ENCODE results near the gene LAMA2.

The LAMA2 gene

DNA sequence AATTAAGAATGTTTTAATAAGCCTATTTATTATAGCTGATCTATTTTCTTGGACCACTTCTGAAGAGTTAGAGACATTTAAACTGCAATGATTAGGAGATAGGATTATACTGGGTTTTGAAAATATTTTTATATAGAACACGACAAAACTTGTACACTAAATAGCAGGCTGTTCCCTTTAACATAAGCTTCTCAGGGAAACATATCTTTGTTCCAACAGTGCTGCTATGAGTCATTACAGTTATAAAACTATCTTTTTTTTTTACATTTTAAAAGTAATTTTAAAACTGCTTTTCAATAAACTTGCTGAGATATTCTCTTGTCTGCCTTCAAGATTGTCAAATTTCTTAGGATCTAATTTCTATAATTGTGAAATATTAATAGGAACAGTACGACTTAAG is 438.0 kb downstream of the LAMA2 start:
- no peak for DNase-seq (ENCODE audit: low spot score)

DNA sequence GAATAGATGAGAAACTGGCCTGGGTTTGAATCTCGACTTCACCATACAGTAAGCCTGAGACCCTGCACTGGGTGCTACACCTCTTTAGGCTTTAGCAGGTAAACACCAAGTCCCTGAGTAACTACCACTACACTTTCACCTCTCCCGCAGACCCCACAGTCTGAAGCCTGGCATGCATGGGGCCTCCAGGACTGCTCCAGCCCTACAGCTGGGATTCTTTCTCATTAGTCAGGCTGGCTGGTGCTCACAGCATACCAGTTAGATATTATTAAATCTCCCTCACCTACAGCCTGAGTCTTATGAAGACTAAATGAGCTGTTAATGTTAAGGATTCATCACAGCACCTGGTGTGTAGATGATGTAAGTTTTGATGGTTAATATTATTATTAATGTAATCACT is 438.4 kb downstream of the LAMA2 start:
- DNase-seq (ENCODE audit: low spot score) = no peak

DNA sequence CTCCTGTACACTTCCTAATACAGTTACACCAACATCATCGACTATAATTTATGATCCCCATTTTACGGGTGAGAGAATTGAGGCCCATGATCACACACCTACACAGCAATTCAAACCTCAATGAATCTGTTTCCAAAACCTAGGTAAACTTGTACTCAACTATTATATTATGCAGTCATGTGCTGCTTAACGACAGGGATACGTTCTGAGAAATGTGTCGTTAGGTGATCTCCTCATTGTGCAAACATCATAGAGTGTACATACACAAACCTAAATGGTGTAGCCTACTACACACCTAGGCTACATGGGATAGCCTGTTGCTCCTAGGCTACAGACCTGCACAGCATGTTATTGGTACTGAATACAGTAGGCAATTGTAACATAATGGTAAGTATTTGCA is 441.4 kb downstream of the LAMA2 start:
- no peak for DNase-seq (ENCODE audit: low spot score)

DNA sequence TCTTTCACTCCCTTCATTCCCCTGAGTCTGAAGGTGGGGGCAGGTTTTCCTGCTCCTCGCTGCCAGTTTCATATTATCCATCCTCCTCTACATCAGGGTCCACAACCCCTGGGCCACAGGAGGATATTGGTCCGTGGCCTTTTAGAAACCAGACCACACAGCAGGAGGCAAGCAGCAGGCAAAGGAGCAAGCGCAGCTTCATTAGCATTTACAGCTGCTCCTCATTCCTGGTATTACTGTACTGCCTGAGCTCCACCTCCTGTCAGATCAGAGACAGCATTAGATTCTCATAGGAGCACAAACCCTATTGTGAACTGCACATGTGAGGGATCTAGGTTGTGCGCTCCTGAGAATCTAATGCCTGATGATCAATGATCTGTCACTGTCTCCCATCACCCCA is 446.7 kb downstream of the LAMA2 start:
- DNase-seq (ENCODE audit: low spot score) = no peak

DNA sequence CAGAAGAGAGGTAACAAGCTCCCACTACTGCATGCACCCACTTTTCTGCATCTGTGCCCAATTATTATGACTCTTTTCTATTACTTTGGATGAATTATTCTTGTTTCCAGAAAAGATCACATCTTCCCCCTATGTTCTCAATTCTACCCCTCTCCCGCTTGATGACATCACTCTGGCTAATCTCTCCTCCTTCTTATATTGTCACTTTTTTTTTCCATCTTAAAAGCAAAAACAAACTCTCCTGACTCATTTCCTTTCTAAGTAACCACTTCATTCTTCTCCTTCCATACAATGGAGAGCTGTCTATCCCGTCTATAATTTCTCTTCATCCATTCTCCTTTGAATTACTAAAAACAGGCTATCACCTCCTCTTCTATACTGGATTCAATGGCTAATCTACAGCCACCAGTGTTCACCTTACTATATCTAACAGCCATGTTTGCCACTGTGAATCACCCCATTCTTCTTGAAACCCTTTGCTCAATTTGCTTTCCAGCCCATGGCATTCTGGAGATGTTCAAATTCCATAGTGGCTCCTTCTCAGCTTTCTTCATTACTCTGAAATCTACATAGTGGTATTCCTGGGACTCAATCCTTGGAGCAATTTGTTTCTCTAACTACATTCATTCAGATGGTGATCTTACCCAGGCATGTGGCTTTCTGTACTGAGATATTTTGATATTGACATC is 448.7 kb downstream of the LAMA2 start:
- DNase-seq (ENCODE audit: low spot score) = no peak

DNA sequence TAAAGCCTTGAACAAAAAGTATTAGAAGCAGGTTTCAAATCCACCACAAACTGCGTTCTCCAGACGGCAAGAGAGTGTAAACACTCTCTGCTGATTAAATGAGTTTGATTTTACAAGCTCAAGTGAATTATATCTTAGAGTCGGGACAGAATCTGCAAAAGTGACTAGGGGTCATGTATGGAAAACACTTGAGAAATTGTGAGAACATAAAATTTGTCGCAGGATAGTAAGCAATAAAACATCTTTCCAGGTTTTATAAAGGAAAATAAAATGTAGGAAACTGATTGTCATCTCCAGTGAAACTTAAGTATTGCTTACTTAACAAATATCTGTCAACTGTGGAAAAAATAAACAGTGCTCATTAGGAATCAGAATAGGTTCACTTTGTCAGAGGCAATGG is 452.9 kb downstream of the LAMA2 start:
- no peak for DNase-seq (ENCODE audit: low spot score)

DNA sequence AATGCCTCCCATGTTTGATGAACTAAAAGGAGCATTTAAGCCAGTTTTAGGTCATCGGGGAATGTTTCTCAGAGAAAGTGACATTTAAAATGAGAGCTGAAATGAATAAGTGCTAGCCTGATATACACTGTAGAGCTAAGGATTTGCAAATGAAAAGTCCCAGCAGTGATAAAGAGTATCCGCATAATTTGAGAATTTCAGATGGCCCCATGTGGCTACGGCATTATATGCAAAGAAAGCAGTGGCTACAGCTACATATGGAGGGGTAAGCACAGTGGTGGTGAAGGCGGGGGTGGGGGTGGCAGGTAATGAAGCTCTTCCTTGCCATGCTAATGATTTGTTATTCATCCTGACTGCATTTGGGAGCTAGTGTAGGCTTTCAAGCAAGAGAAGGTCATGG is 455.7 kb downstream of the LAMA2 start:
- DNase-seq (ENCODE audit: low spot score) = no peak

DNA sequence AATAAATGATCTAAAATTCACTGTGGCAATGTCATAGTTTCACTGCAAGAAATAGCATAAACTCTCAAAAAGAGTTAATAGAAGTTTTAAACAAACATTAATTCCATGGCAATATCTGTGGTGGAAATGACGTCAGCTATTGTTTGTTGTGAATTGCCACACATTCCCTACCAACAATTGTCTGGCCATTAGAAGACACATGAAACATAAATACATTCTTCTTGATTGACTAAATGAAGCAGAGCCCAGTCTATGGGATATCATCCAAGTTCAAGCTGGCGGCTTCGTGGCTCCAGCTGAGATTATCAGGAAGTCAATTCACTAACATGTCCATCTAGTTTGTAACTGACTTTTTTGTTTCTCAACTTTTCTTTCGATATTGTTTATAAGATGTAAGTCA is 458.0 kb downstream of the LAMA2 start:
- no peak for DNase-seq (ENCODE audit: low spot score)

DNA sequence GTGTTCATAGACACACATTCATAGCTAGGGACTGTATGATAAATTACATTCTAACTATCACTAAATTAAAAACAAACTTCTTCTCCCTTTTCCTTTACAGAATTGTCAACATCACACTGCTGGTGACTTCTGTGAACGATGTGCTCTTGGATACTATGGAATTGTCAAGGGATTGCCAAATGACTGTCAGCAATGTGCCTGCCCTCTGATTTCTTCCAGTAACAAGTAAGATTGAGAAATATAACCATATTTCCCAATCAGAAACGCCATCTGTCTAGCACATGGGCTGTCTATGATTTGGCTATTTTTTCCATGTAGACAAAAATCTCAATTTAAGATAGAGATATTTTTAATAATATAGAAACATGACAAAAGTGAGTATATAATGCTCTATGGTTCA is 459.3 kb downstream of the LAMA2 start:
- DNase-seq (ENCODE audit: low spot score) = no peak

DNA sequence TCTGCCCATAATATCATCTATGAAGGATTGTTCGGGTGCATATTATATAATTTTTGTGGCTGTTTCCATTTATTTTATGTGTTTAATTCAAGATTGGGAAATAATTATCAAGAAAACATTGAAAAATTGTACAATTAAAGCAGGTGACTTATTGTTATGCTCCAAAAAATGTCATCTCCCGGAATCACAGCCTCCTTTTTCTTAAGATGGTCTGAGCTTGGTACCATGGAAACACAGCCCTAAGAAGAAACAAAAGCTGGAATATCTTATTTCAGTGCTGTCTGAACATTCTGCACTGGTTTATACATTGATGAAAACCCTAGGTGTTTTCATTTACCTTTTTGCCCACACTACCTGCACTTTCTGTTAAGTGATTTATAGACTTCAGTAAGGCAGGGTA is 459.9 kb downstream of the LAMA2 start:
- no peak for DNase-seq (ENCODE audit: low spot score)

DNA sequence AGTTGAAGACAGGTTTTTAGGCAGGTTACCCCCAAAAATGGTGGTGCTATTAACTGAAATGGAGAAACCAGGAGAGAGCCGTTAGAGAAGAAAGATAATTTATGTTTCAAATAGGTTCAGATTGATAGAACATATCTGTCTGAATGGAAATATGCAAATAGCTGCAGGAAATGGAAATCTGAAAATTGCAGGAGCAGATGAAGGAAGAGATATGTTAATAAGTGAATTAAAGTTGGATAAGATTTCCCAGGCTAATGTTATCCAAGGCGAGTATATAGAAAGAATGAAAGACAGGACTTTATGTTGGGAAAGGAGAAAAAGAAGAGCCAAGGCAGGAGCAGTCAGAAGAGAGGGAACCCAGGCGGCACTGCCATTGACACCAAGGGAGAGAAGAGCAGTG is 461.4 kb downstream of the LAMA2 start:
- no peak for DNase-seq (ENCODE audit: low spot score)

DNA sequence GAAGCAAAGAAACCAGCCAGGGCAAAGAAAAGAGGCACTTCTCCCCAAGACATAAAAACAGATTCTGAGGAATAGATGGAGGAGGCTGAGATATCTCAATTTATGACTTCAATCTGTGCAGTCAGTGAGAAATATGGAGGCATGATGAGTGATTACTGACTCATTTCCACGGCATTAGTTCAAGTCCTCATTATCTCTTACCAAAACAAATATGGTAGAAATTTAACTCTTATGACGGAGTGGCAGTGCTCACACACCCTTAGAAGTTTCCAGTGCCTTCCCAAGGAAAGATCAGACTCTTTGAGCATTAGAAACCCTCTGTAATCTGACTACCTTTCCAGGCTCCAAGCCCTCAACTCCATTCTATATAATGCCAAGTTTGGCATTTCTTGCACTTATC is 463.0 kb downstream of the LAMA2 start:
- no peak for DNase-seq (ENCODE audit: low spot score)

DNA sequence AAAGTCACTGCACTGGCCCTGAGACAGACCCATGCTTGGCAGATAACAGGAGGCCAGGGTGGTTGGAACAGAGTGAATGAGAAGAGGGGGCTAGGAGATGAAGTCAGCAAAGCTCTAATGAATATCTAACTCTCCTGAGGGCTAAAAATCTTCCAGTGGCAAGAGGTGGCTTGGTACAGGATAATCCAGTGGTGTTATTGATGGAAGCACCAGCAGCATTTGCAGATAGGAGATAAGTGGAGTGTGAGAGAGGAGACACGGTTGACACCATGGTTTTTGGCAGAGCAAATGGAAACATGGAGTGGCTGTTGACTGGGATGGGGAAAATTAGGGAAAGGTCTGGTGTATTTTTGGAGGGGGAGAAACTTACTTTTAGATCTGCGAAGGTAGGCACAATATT is 464.0 kb downstream of the LAMA2 start:
- DNase-seq (ENCODE audit: low spot score) = no peak

DNA sequence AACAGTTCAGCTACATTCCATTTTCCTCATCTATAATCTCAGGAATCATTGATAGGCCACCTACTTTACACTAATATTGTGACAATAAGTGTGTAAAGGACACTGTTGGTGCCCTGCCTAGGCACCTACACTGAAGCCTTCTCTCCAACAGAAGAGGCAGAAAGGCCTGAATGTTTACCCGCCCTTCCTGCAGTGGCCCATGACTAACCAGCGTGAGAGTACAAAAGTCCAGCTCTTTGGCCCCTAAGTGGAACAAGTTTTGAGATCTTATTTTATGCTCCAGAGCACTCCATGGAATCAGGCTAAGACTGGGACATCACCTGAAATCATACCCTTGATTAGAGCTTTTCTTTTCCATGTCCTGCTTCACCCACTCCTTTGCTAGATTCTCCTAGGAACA is 467.3 kb downstream of the LAMA2 start:
- no peak for DNase-seq (ENCODE audit: low spot score)

DNA sequence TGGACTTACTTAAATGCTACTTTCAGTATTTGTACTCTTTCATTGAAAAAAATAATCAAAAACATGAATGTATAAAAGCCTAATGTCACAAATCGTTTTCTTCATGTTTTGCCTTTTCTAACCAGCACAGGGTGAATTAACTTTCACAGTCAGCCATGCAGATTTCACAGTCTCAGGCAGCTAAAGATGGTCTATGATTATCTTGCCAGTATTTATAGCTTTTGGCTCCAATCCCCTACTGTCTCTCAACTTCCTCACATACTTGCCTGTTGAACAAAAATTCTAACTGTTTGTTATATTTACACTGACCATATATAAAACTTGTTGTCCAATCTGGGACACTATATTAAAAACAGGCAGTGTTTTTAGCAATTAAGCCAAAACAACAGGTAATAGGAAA is 468.9 kb downstream of the LAMA2 start:
- no peak for DNase-seq (ENCODE audit: low spot score)

DNA sequence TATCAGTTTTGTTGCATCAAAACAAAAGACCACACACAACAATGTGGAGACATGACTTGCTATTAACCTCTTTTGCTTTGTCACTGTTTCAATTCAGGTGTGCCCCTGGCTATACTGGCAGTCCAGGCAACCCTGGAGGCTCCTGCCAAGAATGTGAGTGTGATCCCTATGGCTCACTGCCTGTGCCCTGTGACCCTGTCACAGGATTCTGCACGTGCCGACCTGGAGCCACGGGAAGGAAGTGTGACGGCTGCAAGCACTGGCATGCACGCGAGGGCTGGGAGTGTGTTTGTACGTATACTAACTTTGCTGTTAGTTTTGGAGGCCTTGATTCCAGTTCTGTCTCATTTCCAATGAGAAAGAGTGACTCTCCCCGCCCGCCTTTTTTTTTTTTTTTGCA is 470.1 kb downstream of the LAMA2 start:
- no peak for DNase-seq (ENCODE audit: low spot score)

DNA sequence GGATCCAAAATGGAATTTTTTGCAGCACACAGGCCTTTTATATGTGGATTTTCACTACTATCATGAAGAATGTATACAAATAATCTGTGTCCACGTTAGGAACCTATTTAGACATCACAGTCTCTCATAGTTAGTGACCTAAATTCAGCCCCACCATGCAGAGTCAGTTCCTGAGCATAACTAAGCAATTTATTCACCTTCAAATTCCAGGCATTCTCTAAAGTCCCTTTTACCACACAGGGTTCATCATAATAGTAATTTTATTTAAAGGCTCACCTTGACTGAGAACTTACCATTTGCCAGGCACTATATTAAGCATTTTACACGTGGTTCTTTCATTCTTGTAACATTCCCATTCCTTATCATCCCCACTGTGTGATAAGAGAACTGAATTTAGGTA is 473.2 kb downstream of the LAMA2 start:
- no peak for DNase-seq (ENCODE audit: low spot score)

DNA sequence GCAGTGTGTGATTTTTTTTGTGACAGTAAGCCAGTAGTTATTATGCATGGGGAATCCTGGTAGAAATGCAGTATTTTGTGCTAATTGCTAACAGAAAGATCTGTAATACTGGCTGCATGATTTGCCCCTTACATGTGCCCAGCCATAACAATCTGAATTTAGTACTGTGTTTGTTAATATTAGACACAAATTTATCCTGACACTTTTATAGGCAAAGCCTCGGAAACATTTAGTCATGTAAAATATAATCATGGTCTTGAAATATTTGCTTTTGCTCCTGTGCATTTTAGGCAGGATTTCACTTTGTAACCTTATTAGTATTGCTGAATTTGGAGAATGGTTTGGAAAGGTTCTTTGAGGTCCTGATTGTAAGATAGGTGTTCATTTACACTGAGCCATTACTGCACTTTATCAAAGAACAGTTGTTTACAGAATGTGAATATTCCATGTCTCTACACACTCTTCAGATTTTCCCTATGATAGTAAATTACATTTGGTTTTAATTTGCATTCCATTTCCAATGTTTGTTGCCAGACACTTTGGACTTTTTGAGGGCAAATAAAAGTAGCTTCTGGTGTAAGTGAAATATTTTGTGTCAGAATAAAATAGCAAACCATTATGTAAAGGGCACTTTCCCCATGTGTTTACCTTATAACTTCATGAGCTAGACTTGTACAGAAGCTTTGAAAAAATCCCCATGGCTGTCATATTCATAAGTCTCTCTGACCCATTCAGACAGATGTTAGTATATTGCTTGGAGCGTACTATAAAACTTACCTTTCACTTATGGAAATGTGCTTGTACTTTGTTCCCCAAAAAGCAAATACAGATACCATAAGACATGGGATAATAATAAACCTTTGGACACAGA is 477.1 kb downstream of the LAMA2 start:
- DNase-seq (ENCODE audit: low spot score) = no peak

DNA sequence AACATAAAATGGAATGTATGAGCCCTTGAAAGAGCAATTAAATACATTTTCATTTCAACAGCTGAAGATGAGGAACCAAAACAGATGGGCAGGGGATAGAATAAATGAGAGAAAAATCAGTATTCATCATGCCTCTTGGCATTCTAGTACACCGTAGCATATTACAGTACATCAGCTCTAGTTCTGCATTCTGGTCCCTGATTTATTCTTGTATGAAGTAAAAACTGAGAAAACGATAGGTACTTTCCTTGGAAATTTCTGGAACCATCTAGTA is 477.7 kb downstream of the LAMA2 start:
- DNase-seq (ENCODE audit: low spot score) = no peak

DNA sequence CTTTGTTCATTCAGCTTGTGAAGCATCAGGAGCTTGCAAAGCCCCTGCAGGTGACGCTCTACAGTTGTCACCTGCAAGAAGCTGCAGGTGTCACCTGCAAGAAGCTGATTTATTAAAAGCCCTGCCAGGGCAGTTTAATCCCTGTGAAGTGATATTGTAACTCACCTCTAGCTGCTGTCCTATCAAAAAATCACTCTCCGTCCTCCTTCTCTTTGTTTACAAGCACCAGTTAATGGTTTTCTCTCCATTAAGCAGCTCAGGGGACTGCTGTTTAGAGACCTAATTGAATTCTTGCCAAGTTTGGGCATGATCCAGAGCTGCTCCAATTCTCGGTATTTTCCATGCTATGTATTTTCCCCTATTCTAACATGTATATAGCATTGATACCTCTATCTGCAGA is 481.1 kb downstream of the LAMA2 start:
- DNase-seq (ENCODE audit: low spot score) = no peak

DNA sequence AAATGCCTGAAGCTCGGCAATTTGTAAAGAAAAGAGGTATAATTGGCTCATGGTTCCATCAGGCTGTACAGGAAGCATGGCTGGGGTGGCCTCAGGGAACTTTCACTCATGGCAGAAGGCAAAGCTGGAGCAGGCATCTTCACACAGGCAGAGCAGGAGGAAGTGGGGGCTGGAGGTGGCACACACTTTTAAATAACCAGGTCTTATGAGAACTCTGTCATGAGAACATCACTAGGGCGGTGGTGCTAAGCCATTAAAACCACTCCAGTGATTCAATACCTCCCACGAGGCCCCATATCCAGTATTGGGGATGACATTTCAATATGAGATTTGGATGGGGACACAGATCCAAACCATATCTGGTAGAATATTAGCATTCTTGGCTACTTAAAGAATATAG is 481.8 kb downstream of the LAMA2 start:
- DNase-seq (ENCODE audit: low spot score) = no peak

DNA sequence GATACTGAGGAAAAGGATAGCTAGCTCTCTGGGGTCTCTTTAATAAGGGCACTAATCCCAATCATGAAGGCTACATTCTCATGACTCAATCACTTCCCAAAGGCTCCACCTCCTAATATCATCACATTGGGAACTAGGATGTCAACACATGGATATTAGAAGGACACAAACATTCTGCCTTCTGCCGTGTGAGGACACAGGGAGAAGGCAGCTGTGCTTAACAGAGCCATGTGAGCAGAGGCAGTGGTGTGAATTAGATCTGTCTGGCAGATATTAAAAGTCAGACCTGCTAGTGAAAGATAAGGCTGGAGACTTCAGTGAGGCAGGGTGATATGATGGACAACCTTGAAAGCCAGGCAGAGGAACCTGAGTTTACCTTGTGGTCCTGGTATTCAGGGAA is 485.1 kb downstream of the LAMA2 start:
- DNase-seq (ENCODE audit: low spot score) = no peak

DNA sequence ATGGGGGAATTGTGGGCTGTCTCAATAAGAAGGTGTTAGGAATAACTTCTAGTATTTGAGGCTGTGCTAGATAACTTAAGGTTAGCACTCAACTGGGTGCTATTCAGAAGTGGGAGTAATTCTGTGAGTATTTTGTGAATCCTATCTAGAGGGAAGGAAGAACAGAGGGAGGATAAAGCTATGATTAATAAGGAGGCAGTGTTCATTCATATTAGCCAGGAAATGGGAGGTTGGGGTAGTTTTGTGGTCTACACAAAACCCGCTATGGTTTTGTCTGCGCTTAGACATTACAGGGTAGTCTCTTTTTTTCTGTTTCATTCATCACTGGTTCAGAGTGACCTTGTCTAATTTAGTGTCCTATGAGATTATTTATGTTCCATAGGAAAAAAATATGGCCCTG is 486.0 kb downstream of the LAMA2 start:
- no peak for DNase-seq (ENCODE audit: low spot score)

DNA sequence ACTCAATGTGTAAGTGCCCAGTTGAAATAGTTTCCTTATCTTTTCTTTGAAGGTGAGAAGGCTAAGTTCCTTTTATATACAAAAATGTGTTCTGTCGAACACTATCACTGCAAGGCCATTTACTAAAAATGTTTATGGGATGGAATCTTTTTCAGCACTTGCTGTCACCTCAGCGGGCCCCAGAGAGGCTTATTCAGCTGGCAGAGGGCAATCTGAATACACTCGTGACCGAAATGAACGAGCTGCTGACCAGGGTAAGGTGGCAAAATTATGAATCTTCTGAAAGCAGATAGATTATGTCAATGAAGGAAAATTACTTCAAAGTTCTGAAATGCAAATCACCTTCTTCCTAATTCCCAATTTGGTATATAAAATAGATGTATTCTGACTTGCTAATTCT is 486.8 kb downstream of the LAMA2 start:
- no peak for DNase-seq (ENCODE audit: low spot score)
